C1 segment of cervical spinal cord (tissue), 14 donors: ENCODE measurements around the gene SPRR2E.
"Not testable (repeated sequence)": the region's sequence is repeated elsewhere in the genome, so short reads cannot be mapped to it uniquely, and the experiment has no call there.

Experiments used
- DNase-seq, 14 donors: peaks; one replicate each; lab custom pipeline; 2025; lab: John Stamatoyannopoulos, UW

SPRR2E gene

DNA sequence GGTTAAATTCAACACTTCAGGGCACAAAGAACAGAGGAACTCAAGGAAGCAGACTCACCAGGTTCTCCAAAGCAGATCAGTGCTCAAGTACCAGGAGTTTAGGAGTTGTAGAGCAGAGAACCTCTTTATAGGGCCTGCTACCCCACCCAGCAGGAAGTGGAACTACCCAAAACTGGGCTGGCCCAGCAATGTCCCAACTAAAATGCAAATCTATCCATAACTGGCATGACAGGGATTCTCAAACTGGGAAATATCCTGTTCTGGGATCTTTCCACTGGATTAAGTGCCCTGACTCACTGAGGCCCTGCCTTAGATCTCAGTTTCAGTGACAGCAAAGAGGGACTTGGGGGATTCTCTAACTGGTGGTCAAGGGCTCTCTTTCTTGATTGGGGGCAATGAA lies at the start of gene SPRR2E:
Gene SPRR2E, minus strand, starts transcription at position 101 of the 400 bp plus-strand sequence. CDS start 775 bp downstream, outside the sequence.
- DNase-seq: no peak

- DNase-seq: no peak
These were observed 47.1 kb upstream of the SPRR2E start for GRCh38 chr1:153141377-153141776.

DNA sequence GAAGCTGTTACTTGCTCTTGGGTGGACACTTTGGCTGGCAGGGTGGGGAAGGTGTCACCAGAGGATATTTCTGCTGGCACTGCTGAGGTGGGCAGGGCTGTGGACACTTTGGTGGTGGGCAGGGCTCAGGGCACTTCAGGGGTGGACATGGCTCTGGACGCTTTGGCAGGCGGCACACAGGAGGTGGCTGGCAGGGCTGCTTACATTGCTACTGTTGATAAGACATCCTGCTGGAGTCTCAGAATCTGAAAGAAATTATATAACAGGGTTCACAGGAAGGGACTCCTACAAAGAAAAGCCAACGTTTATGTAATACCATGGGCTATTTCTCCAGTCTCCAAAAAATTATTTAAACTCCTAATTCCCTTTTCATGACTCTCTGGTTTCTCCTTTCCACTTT lies 46.2 kb upstream of the SPRR2E start:
- DNase-seq: no peak

- no peak for DNase-seq
These were observed 39.4 kb upstream of the SPRR2E start for GRCh38 chr1:153133743-153134142.

DNA sequence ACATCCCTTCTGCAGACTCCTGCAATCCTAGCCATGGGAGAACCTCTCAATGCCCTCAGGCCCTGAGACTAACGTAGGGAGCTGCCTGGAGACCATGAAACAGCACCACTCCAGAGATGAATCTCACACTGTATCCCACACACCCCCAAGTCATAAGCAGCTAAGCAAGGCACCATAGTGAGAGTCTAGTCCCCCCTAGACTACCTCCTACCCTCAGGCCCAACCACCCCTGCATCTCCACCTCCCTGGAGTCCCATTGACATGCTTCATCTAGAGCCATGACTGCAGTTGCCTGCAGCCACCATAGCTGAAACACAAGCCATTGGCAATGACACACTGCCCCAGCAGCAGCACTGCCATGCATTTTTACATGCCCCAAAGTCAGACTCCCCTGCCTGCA lies 38.9 kb upstream of the SPRR2E start:
- DNase-seq: no peak

DNA sequence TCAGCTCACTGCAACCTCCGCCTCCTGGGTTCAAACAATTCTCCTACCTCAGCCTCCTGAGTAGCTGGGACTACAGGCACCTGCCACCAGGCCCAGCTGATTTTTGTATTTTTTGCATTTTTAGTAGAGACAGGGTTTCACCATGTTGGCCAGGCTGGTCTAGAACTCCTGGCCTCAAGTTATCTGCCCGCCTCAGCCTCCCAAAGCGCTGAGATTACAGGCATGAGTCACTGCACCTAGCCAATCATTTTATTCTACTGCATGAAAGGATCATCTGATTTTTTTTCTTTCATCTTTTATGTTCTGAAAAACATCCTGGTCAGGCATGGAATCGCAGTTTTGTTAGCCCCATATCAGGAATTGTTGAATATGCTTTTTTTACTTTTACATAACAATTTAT lies 34.4 kb upstream of the SPRR2E start:
- DNase-seq: not testable (repeated sequence)

GRCh38 chr1:153127296-153127695 lies 33.0 kb upstream of the SPRR2E start:
- no peak for DNase-seq

- no peak for DNase-seq
These were observed 31.2 kb upstream of the SPRR2E start for GRCh38 chr1:153125536-153125935.

- DNase-seq: not testable (repeated sequence)
These were observed 29.5 kb upstream of the SPRR2E start for GRCh38 chr1:153123793-153124192.

- DNase-seq: no peak
These were observed 28.6 kb upstream of the SPRR2E start for GRCh38 chr1:153122831-153123421.

- no peak for DNase-seq
These were observed 26.6 kb upstream of the SPRR2E start for GRCh38 chr1:153120945-153121344.

DNA sequence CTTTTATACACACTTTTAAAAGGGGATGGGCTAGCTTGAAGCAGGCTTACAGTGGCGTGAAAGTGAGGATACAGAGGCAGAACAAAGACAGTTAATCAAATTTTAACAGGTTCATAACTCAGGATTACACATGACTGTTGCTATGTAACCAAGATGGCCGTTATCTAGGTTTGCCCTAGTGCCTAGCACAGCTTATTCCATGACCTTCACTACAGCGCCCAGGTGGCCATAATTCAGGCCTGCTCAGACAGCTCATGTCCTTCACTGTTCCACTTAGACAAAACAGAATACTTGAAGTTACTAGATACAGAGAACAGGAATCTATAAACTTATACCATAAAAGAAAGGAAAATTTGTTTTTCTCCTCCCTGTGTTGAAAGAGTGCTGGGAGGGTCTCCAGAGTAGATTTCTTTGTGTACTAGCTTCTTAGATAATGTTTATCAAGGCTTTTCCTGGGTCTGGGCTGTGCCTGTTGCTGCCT lies 25.2 kb upstream of the SPRR2E start:
- DNase-seq: no peak

DNA sequence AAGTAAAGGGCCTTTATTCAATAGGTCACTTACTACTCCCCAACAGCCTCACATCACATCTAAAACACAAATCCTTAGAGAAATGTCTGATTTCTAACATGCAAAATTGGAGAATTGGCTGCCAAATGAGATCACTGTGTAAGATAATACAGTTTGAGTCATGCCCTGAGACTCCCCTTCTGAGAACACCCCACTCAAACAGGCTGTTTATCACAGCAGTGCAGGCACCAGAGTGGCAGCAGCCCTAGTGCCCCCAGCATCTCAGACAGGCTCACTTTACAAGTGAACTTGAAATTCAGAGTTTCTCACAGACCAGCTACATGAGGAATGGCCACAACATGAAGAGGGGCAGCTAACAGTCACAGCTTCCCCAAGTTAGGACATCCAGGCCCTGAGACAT lies 20.9 kb upstream of the SPRR2E start:
- not testable (repeated sequence) for DNase-seq

- DNase-seq: no peak
These were observed 19.1 kb upstream of the SPRR2E start, which contains the start of gene SPRR2F for GRCh38 chr1:153113416-153113815. Gene SPRR2F (minus strand): TSS chr1:153113516. CDS start chr1:153112733, 783 bp downstream.

DNA sequence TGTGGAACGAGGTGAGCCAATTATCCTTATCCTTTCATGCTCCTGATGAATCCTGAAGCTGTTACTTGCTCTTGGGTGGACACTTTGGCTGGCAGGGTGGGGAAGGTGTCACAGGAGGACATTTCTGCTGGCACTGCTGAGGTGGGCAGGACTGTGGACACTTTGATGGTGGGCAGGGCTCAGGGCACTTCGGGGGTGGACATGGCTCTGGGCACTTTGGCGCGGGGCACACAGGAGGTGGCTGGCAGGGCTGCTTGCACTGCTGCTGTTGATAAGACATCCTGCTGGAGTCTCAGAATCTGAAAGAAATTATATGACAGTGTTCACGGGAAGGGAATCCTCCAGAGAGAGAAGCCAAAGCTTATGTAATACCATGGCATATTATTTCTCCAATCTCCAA lies 18.1 kb upstream of the SPRR2E start:
- DNase-seq: not testable (repeated sequence)

DNA sequence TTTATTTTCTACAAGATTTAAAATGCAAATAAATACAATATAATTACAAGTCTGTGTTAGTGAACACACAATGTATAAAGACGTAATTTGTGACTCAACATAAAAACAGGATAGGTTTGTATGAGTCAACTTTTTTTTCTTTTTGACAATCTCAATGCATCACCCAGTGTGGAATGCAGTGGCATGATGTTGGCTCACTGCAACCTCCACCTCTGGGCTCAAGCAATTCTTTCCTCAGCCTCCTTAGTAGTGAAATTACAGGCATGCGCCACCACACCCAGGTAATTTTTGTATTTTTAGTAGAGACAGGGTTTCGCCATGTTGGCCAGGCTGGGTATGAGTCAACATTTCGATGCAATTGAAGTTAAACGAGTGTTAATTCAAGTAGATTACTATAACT lies 5.9 kb upstream of the SPRR2E start:
- DNase-seq: no peak

DNA sequence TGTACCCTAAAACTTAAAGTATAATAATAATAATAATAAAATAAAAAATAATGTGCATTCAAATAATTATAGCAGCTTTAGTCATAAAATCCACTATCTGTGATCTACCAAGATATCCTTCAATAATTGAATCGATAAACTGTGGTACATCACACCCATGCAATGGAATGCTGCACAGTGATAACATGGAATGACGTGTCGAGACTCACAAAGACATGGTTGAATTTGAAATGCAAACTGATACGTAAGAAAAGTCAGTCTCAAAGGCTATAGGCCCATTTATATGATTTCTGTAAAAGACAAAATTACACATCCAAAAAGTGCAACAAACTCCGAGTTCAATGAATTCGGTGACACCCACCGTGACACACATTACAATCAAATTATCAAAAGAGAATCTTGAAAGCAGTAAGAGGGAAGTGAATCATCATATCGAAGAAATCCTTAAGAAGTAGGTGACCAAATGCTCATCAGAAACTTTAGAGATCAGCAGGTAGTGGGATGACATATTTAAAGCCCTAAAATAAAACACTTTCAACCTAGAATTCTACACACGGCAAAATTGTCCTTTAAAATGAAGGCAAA lies 5.2 kb upstream of the SPRR2E start:
- no peak for DNase-seq

- DNase-seq: no peak
These were observed 1.4 kb upstream of the SPRR2E start for GRCh38 chr1:153095764-153096163.

DNA sequence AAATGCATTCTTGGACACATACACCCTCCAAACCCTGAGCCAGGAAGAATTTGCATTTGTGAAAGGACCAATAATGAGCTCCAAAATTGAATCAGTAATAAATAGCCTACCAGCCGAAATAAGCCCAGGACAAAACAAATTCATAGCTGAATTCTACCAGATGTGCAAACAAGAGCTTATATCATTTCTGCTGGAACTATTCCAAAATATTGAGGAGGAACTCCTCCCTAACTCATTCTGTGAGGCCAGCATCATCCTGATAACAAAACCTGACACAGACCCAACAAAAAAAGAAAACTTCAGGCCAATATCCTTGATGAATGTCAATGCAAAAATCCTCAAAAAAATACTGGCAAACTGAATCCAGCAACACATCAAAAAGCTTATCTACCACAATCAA lies 6.7 kb downstream of the SPRR2E start:
- DNase-seq: no peak

GRCh38 chr1:153081736-153082135 lies 12.6 kb downstream of the SPRR2E start:
- DNase-seq: no peak

DNA sequence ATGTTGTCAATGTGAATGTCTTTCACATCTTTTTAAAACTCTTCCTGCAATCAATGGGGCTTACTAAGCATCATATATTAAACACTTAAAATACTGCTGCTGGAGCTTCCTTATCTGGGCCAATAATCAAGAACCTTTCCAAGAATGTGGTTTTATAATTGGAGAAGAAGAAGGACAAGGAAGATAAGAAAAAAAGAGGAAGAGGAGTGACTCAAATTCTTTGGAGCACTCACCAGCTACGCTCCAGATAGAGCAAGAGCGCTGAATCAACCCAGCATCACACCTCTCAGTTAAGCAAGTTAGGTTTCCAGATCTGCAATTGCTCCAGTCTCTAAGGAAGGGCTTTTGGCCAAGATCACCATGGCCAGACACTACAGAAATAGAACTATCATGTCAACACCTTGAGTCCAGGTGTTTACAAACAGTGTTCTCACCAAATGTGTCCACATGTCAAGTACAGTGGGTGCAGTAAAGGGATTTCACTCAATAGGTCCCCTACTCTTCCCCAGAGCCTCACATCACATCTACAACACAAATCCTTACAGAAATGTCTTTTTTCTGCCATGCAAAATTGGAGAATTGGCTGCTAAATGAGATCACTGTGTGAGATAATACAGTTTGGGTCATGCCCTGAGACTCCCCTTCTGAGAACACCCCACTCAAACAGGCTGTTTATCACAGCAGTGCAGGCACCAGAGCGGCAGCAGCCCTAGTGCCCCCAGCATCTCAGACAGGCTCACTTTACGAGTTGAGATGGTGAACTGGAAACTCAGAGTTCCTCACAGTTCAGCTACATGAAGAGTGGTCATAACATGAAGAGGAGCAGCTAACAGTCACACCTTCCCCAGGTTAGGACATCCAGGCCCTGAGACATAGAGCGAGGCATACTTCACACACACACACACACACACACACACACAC lies 21.3 kb downstream of the SPRR2E start:
- no peak for DNase-seq

- no peak for DNase-seq
These were observed 22.8 kb downstream of the SPRR2E start, which contains the start of gene SPRR2B for GRCh38 chr1:153071511-153071910. Gene SPRR2B (minus strand): TSS chr1:153071611. CDS start chr1:153070839, 772 bp downstream.
